ENCODE measurements around the gene ABCC12.

DNA sequence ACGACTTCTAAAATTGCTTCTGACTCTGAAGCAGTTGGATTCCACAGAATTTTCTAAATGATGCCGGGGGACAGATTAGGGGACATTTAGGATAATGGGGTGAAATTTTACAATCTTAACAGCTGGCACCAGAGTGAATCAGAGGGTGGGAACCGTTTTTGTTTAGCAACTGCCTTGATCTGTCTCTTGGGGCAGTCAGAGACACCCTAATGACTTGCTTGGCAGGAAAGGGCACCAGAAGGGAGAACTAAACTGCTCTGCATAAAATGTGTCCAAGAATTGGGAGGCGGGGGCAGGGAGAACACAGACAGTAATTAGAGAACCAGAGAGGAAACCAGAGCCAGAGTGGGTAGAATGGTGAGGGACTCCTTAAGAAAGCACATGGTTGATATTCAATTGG lies 6.1 kb upstream of the ABCC12 start:
- TF ChIP-seq, protein P1, sequence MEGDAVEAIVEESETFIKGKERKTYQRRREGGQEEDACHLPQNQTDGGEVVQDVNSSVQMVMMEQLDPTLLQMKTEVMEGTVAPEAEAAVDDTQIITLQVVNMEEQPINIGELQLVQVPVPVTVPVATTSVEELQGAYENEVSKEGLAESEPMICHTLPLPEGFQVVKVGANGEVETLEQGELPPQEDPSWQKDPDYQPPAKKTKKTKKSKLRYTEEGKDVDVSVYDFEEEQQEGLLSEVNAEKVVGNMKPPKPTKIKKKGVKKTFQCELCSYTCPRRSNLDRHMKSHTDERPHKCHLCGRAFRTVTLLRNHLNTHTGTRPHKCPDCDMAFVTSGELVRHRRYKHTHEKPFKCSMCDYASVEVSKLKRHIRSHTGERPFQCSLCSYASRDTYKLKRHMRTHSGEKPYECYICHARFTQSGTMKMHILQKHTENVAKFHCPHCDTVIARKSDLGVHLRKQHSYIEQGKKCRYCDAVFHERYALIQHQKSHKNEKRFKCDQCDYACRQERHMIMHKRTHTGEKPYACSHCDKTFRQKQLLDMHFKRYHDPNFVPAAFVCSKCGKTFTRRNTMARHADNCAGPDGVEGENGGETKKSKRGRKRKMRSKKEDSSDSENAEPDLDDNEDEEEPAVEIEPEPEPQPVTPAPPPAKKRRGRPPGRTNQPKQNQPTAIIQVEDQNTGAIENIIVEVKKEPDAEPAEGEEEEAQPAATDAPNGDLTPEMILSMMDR (IDR thresholded peaks at IDR 0.05), result no peak
- TF ChIP-seq POLR2A (IDR thresholded peaks at IDR 0.05), result no peak
